CD4-positive, alpha-beta memory T cell (primary cell): ENCODE measurements around the gene ARL4D. TPM values are rescaled to one million over a fixed set of nuclear protein-coding genes. Genes with fewer than 3 reads are reported as not detected.

Experiments
- CTCF ChIA-PET: fragments of 350-600 bp; sonication (Branson Sonifier 250); formaldehyde crosslinking; loops from one replicate; lab custom pipeline; 2021; ENCODE audit warnings: inconsistent platforms; ENCODE audit not compliant: partially characterized antibody; lab: Charles Lee
- POLR2A ChIA-PET: fragments of 350-600 bp; sonication (Branson Sonifier 250); formaldehyde crosslinking; loops from one replicate; lab custom pipeline; 2021; ENCODE audit not compliant: partially characterized antibody; lab: Charles Lee
- DNase-seq, 5 donors: peaks; one replicate each; pipeline versions ENCODE4 v3.0.0 to v3.0.0-alpha.2; 2020 to 2022; ENCODE audit warnings: mixed read lengths in 1 of 5
- H3K27ac ChIP-seq: one replicate; pipeline ENCODE4 v1.7.0; 2013; ENCODE audit warnings: low read depth, low read length
- H3K27me3 ChIP-seq: 2 replicates; pipeline ENCODE4 v1.7.0; 2013; ENCODE audit warnings: mild to moderate bottlenecking, low read length, moderate library complexity; ENCODE audit not compliant: insufficient read depth
- H3K36me3 ChIP-seq: 2 replicates; pipeline ENCODE4 v1.7.0; 2013; ENCODE audit warnings: mild to moderate bottlenecking, low read length, moderate library complexity; ENCODE audit not compliant: insufficient read depth
- H3K4me1 ChIP-seq: 2 replicates; pipeline ENCODE4 v1.7.0; 2013; ENCODE audit warnings: mild to moderate bottlenecking, low read length, moderate library complexity; ENCODE audit not compliant: insufficient read depth
- H3K4me3 ChIP-seq, 2 donors: one replicate each; pipeline ENCODE4 v1.7.0; 2013; ENCODE audit warnings: low read length in 2 of 2, mild to moderate bottlenecking in 1 of 2
- H3K9me3 ChIP-seq, 2 donors: one replicate each; pipeline ENCODE4 v1.7.0; 2013; ENCODE audit warnings: low read length in 2 of 2, control low read depth in 1 of 2; ENCODE audit not compliant: control insufficient read depth in 1 of 2
- H3K27ac Mint-ChIP-seq, 7 donors: one replicate each; pipeline ENCODE4 v1.8.0; 2020 to 2021; ENCODE audit warnings: mixed read lengths in 7 of 7, mild to moderate bottlenecking in 6 of 7, inconsistent platforms in 3 of 7, moderate library complexity in 3 of 7
- H3K27me3 Mint-ChIP-seq, 2 donors: one replicate each; pipeline ENCODE4 v1.8.0; 2020 to 2021; ENCODE audit warnings: mixed read lengths in 2 of 2
- H3K36me3 Mint-ChIP-seq, 2 donors: one replicate each; pipeline ENCODE4 v1.8.0; 2020 to 2021; ENCODE audit warnings: mixed read lengths in 2 of 2, inconsistent platforms in 1 of 2, mild to moderate bottlenecking in 1 of 2
- H3K4me1 Mint-ChIP-seq, 4 donors: one replicate each; pipeline ENCODE4 v1.8.0; 2020 to 2021; ENCODE audit warnings: mixed read lengths in 4 of 4, mild to moderate bottlenecking in 1 of 4
- H3K4me3 Mint-ChIP-seq, 8 donors: one replicate each; pipeline ENCODE4 v1.8.0; 2020 to 2021; ENCODE audit warnings: mixed read lengths in 8 of 8, mild to moderate bottlenecking in 7 of 8, moderate library complexity in 6 of 8, inconsistent platforms in 3 of 8
- H3K9me3 Mint-ChIP-seq, 8 donors: one replicate each; pipeline ENCODE4 v1.8.0; 2020 to 2021; ENCODE audit warnings: mixed read lengths in 8 of 8, mild to moderate bottlenecking in 5 of 8, inconsistent platforms in 3 of 8, moderate library complexity in 1 of 8
- intact Hi-C: fragments of 100-400 bp; cut with micrococcal nuclease; formaldehyde crosslinking; loops from one replicate; pipeline ENCODE4 v1.15.1; 2023
- polyA plus RNA-seq, 2 donors: library from polyadenylated mRNA; unstranded; fragments of 300-500 nt; fragmentation: Illumina TruSeq; gene quantifications; one replicate each; pipeline ENCODE4 v1.2.3, GENCODE V29; 2021
- total RNA-seq, 2 experiments: library from RNA; stranded (reverse); gene quantifications; one replicate each; pipeline ENCODE4 v1.2.3, GENCODE V29; 2021

The ARL4D gene
- total and polyA plus RNA-seq, 4 experiments from 2014 or later: 1.5 to 6.8 (median 2.0) TPM

DNA sequence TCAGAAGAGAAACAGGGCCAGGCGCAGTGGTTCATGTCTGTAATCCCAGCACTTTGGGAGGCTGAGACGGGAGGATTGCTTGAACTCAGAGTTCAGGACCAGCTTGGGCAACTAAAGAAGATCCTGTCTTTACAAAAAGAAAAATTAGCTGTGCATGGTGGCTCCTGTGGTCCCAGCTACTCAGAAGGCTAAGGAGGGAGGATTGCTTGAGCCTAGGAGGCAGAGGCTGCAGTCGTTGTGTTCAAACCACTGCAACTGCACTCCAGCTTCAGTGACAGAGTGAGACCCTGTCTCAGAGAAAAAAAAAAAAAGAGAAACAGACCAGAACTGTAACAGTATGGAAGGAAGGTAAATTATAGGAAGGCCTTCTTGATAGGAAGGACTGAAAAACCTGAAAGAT, 10.3 kb downstream of the ARL4D start:
- Mint-ChIP-seq H3K36me3 (no peaks in the 10 kb centered on the region), H3K9me3 (no peaks in the 10 kb centered on the region), H3K27me3 (peaks cover 7 to 8% of the 10 kb centered on the region in 2 donors), H3K4me1 (no peaks in the 10 kb centered on the region), H3K4me3 (no peak overlapping the region), H3K27ac (no peak overlapping the region)
- intact Hi-C loops: no loop called here
- H3K27ac ChIP-seq: no peak overlapping the region
- H3K4me1 ChIP-seq: no peaks in the 10 kb centered on the region
- no peaks in the 10 kb centered on the region for H3K36me3 ChIP-seq
- POLR2A ChIA-PET: no interaction called here
- H3K4me3 ChIP-seq: no peak overlapping the region
- H3K27me3 ChIP-seq: no peaks in the 10 kb centered on the region
- DNase-seq: no peak
- CTCF ChIA-PET: no interaction called here
- H3K9me3 ChIP-seq: no peaks in the 10 kb centered on the region

DNA sequence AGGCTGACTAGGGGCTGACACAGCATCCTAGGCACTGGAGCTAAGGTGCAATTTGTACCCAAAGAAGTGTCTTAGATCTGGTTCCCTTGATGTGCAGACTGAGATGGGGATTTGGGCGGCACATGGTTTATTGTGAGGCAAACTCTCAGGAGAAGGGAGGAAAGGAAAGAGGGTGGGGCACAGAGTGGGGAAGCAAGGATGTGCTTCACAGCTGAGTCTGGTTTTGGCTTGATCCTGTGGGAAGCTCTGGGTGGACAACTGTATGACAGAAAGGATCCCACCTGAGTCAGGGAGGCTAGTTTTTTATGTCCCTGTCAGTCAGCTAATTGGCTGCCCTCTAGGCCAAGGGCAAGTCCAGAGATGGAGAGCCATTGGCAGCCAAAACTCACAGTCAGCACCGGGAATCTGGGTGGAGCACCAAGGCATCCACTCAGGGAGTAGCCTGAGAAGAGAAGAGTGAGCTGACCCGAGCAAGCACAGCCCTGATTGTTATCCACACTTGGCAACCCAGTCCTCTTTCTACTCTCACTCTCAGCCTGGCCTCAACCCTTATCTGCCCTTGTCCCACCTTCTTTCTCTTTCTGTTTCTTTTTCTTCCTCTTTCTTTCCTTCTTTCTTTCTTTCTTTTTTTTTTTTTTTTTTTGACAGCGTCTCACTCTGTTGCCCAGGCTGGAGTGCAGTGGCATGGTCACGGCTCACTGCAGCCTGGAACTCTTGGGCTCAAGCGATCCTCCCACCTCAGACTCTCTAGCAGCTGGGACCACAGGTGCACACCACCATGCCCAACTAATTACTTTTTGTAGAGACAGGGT, 12.0 kb downstream of the ARL4D start:
- Mint-ChIP-seq H3K27ac (peak overlapping the region in 1 of 7 donors; percentile 22), H3K27me3 (peaks cover 14 to 18% of the 10 kb centered on the region in 2 donors), H3K4me1 (no peaks in the 10 kb centered on the region), H3K9me3 (no peaks in the 10 kb centered on the region), H3K36me3 (no peaks in the 10 kb centered on the region), H3K4me3 (no peak overlapping the region)
- Histone ChIP-seq H3K27me3 (no peaks in the 10 kb centered on the region), H3K27ac (no peak overlapping the region), H3K36me3 (no peaks in the 10 kb centered on the region), H3K9me3 (no peaks in the 10 kb centered on the region), H3K4me1 (no peaks in the 10 kb centered on the region), H3K4me3 (no peak overlapping the region)
- intact Hi-C loops: no loop called here
- no peak for DNase-seq
- CTCF ChIA-PET: interaction anchor here (1.1 kb wide), 1 partner anchor 73 kb away, joined by 3 read pairs; the partner anchor contains the start of gene DHX8
- POLR2A ChIA-PET: no interaction called here

- POLR2A ChIA-PET: no interaction called here
- no peak for DNase-seq
- H3K36me3 Mint-ChIP-seq: no peaks in the 10 kb centered on the region
- H3K4me1 Mint-ChIP-seq: no peaks in the 10 kb centered on the region
- H3K27ac Mint-ChIP-seq: no peak overlapping the region
- no peaks in the 10 kb centered on the region for H3K9me3 ChIP-seq
- CTCF ChIA-PET: no interaction called here
- H3K27ac ChIP-seq: no peak overlapping the region
- peaks cover 0 to under 1% (median 0%) of the 10 kb centered on the region in 8 donors for H3K9me3 Mint-ChIP-seq
- no peak overlapping the region for H3K4me3 ChIP-seq
- no peaks in the 10 kb centered on the region for H3K36me3 ChIP-seq
- H3K4me1 ChIP-seq: no peaks in the 10 kb centered on the region
- H3K4me3 Mint-ChIP-seq: no peak overlapping the region
- no peaks in the 10 kb centered on the region for H3K27me3 ChIP-seq
- intact Hi-C loops: no loop called here
- peaks cover 16 to 18% of the 10 kb centered on the region in 2 donors for H3K27me3 Mint-ChIP-seq
Measured at GRCh38 chr17:43411369-43411677, 12.5 kb downstream of the ARL4D start.

GRCh38 chr17:43411749-43412148, 13.0 kb downstream of the ARL4D start:
- Mint-ChIP-seq H3K4me1 (no peaks in the 10 kb centered on the region), H3K27ac (no peak overlapping the region), H3K27me3 (peaks cover 18% of the 10 kb centered on the region in 2 donors), H3K4me3 (no peak overlapping the region), H3K36me3 (no peaks in the 10 kb centered on the region), H3K9me3 (peaks cover 0 to 1% (median 0%) of the 10 kb centered on the region in 8 donors)
- DNase-seq: no peak
- H3K4me3 ChIP-seq: no peak overlapping the region
- POLR2A ChIA-PET: no interaction called here
- H3K27me3 ChIP-seq: no peaks in the 10 kb centered on the region
- no peak overlapping the region for H3K27ac ChIP-seq
- CTCF ChIA-PET: no interaction called here
- no peaks in the 10 kb centered on the region for H3K4me1 ChIP-seq
- no peaks in the 10 kb centered on the region for H3K9me3 ChIP-seq
- intact Hi-C loops: no loop called here
- H3K36me3 ChIP-seq: no peaks in the 10 kb centered on the region

DNA sequence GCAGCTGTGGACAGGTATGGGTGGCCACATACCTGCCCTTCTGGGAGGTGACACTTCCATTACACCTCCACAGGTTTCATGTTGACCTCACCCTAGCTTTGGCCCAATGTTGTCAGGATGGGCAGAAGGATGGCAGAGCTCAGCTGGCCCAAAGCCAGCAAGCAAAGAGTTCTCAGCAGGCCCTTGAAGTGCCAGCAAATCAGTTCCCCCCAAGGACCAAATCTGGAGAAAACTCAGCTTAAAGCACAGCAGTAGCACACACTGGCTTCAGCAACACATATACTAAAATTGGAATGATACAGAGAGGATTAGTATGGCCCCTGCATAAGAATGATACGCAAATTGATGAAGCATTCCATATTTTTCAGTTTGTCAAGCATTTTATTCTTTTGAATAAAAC, 13.4 kb downstream of the ARL4D start:
- H3K4me1 Mint-ChIP-seq: no peaks in the 10 kb centered on the region
- POLR2A ChIA-PET: no interaction called here
- no peaks in the 10 kb centered on the region for H3K4me1 ChIP-seq

DNA sequence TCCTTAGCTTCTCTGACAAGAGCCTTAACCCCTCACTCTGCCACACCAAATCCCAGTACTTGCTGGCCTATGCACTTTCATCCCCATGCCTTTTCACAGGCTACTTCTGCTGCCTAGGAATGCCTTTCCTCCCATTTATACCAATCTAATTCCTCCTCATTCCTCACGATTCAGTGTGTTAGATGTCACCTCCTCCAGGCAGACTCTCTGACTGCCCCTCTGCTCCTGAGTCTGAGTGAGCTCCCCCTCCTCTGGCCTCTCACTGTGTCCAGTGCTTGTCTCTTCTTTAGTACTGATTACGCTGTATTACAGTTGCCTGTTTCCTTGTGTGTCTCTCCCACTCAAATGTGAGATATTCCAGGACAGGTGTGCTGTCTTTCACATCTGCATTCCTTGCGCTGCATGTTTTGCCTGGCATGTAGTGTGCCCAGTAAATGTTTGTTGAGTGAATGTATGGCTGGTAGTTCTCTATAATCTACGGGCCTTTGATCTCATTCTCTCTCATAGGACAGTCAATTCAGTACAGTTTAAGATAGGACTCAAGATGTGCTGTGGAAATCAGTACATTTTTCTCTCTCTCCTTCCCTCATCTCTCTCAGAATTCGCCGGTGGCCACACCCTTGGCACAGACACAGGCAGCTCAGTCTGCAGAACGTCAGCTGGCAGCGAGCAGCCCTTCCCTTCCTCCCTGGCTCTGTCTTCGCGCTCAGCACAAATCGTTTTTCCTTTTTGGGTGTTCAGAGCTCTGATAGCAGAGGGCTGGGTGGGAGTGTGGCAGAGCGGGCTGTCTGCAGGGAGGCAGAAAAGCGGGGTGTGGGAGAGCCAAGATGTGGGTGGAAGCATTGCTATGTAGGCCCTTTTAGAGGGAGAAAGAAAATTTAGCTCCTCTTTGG, 18.5 kb downstream of the ARL4D start:
- Mint-ChIP-seq H3K27me3 (peaks cover 11 to 21% of the 10 kb centered on the region in 2 donors), H3K27ac (peak overlapping the region in 1 of 7 donors; percentile 36), H3K9me3 (peaks cover 0 to 1% (median 0%) of the 10 kb centered on the region in 8 donors), H3K4me1 (no peaks in the 10 kb centered on the region), H3K4me3 (no peak overlapping the region), H3K36me3 (no peaks in the 10 kb centered on the region)
- Histone ChIP-seq H3K27me3 (no peaks in the 10 kb centered on the region), H3K9me3 (no peaks in the 10 kb centered on the region), H3K4me1 (no peaks in the 10 kb centered on the region), H3K27ac (no peak overlapping the region), H3K36me3 (no peaks in the 10 kb centered on the region), H3K4me3 (no peak overlapping the region)
- intact Hi-C loops: no loop called here
- CTCF ChIA-PET: no interaction called here
- no peak for DNase-seq
- POLR2A ChIA-PET: interaction anchor here (1.3 to 1.5 kb wide), 2 partner anchors 18 to 56 kb away, joined by 3 to 4 read pairs; partner anchors contain the start of gene ARL4D

More for the DNA sequence above, 13.4 kb downstream of the ARL4D start:
- Histone ChIP-seq H3K9me3 (no peaks in the 10 kb centered on the region), H3K27me3 (no peaks in the 10 kb centered on the region), H3K4me3 (no peak overlapping the region), H3K27ac (no peak overlapping the region), H3K36me3 (no peaks in the 10 kb centered on the region)
- Mint-ChIP-seq H3K27ac (peak overlapping the region in 2 of 7 donors; percentile 31 to 70), H3K4me3 (no peak overlapping the region), H3K36me3 (no peaks in the 10 kb centered on the region), H3K27me3 (peaks cover 18 to 20% of the 10 kb centered on the region in 2 donors), H3K9me3 (peaks cover 0 to 1% (median 0%) of the 10 kb centered on the region in 8 donors)
- no peak for DNase-seq
- CTCF ChIA-PET: no interaction called here
- intact Hi-C loops: no loop called here
